WTC11 (cell line): Measurements from ENCODE around the gene SYCN.

Source experiments
- ELF4 ChIP-seq: sonication (generic); formaldehyde crosslinking; IDR thresholded peaks from 2 replicates; pipeline ENCODE4 v1.8.1; 2022; ENCODE audit warnings: low read depth, mild to moderate bottlenecking, moderate library complexity, missing genetic modification reagents
- GABPB1 ChIP-seq: sonication (generic); formaldehyde crosslinking; IDR thresholded peaks from 2 replicates; pipeline ENCODE4 v1.8.1; 2023; ENCODE audit warnings: mild to moderate bottlenecking, missing genetic modification reagents
- KAT7 ChIP-seq: sonication (generic); formaldehyde crosslinking; IDR thresholded peaks from 2 replicates; pipeline ENCODE4 v1.8.1; 2023; ENCODE audit warnings: missing genetic modification reagents, mild to moderate bottlenecking, borderline replicate concordance
- NR2C2 ChIP-seq: sonication (generic); formaldehyde crosslinking; IDR thresholded peaks from 2 replicates; pipeline ENCODE4 v1.8.0; 2022; ENCODE audit warnings: mild to moderate bottlenecking, missing genetic modification reagents
- NR3C1 ChIP-seq: sonication (generic); formaldehyde crosslinking; conservative IDR thresholded peaks from 2 replicates; pipeline ENCODE4 v1.8.1; 2023; ENCODE audit warnings: low read depth, mild to moderate bottlenecking, missing genetic modification reagents
- SP1 ChIP-seq: sonication (generic); formaldehyde crosslinking; conservative IDR thresholded peaks from 2 replicates; pipeline ENCODE4 v1.8.1; 2022; ENCODE audit warnings: missing genetic modification reagents
- TCF7 ChIP-seq: sonication (generic); formaldehyde crosslinking; IDR thresholded peaks from 2 replicates; pipeline ENCODE4 v1.8.0; 2022; ENCODE audit warnings: mild to moderate bottlenecking, low read depth, missing genetic modification reagents, moderate library complexity
- ZNF138 ChIP-seq: sonication (generic); formaldehyde crosslinking; conservative IDR thresholded peaks from 2 replicates; pipeline ENCODE4 v1.8.1; 2022; ENCODE audit warnings: mild to moderate bottlenecking, moderate library complexity, missing genetic modification reagents
- TF ChIP-seq, protein P1 (sequence below): fragments of 200-600 bp; IDR thresholded peaks from 2 replicates; pipeline ENCODE4 v1.8.0; 2022; ENCODE audit warnings: antibody characterized with exemption
- TF ChIP-seq, protein P2 (sequence below): sonication (generic); formaldehyde crosslinking; IDR thresholded peaks from 2 replicates; pipeline ENCODE4 v1.8.1; 2023; ENCODE audit warnings: mild to moderate bottlenecking, missing genetic modification reagents
- TF ChIP-seq, protein P3 (sequence below): sonication (generic); formaldehyde crosslinking; IDR thresholded peaks from 2 replicates; pipeline ENCODE4 v1.8.0; 2022; ENCODE audit warnings: mild to moderate bottlenecking, missing genetic modification reagents
- TF ChIP-seq, protein P4 (sequence below): sonication (generic); formaldehyde crosslinking; IDR thresholded peaks from 2 replicates; pipeline ENCODE4 v1.8.1; 2022; ENCODE audit warnings: missing genetic modification reagents, borderline replicate concordance
- TF ChIP-seq, protein P5 (sequence below): sonication (generic); formaldehyde crosslinking; IDR thresholded peaks from 2 replicates; pipeline ENCODE4 v1.8.1; 2023; ENCODE audit warnings: mild to moderate bottlenecking, moderate library complexity, missing genetic modification reagents
- TF ChIP-seq, protein P6 (sequence below): sonication (generic); formaldehyde crosslinking; conservative IDR thresholded peaks from 2 replicates; pipeline ENCODE4 v1.8.1; 2022; ENCODE audit warnings: mild to moderate bottlenecking, missing genetic modification reagents

DNA sequence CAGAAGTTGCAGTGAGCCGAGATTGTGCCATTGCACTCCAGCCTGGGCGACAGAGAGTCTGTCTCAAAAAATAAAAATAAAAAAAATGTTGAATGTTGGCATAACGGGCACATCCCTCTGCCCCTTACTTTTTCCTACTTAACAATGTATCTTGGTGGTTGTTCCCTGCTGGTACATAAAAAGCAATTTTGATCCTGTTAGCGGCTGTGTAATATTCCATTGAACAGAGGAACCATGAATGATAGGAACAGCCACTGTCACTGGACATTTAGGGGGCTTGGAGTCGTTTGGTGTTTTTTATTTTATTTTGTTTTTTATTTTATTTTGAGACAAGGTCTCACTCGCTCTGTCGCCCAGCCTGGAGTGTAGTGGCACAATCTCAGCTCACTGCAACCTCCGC, 17.7 kb downstream of the SYCN start:
- TF ChIP-seq, protein P1, sequence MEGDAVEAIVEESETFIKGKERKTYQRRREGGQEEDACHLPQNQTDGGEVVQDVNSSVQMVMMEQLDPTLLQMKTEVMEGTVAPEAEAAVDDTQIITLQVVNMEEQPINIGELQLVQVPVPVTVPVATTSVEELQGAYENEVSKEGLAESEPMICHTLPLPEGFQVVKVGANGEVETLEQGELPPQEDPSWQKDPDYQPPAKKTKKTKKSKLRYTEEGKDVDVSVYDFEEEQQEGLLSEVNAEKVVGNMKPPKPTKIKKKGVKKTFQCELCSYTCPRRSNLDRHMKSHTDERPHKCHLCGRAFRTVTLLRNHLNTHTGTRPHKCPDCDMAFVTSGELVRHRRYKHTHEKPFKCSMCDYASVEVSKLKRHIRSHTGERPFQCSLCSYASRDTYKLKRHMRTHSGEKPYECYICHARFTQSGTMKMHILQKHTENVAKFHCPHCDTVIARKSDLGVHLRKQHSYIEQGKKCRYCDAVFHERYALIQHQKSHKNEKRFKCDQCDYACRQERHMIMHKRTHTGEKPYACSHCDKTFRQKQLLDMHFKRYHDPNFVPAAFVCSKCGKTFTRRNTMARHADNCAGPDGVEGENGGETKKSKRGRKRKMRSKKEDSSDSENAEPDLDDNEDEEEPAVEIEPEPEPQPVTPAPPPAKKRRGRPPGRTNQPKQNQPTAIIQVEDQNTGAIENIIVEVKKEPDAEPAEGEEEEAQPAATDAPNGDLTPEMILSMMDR, result no peak
- no peak for TF ChIP-seq SP1 (CRISPR knock-in tag)
- TF ChIP-seq GABPB1 (CRISPR knock-in tag), result no peak
- TF ChIP-seq, protein P2, sequence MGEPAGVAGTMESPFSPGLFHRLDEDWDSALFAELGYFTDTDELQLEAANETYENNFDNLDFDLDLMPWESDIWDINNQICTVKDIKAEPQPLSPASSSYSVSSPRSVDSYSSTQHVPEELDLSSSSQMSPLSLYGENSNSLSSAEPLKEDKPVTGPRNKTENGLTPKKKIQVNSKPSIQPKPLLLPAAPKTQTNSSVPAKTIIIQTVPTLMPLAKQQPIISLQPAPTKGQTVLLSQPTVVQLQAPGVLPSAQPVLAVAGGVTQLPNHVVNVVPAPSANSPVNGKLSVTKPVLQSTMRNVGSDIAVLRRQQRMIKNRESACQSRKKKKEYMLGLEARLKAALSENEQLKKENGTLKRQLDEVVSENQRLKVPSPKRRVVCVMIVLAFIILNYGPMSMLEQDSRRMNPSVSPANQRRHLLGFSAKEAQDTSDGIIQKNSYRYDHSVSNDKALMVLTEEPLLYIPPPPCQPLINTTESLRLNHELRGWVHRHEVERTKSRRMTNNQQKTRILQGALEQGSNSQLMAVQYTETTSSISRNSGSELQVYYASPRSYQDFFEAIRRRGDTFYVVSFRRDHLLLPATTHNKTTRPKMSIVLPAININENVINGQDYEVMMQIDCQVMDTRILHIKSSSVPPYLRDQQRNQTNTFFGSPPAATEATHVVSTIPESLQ (CRISPR knock-in tag), result no peak
- TF ChIP-seq TCF7 (CRISPR knock-in tag), result no peak
- TF ChIP-seq, protein P3, sequence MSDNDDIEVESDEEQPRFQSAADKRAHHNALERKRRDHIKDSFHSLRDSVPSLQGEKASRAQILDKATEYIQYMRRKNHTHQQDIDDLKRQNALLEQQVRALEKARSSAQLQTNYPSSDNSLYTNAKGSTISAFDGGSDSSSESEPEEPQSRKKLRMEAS (CRISPR knock-in tag), result no peak
- no peak for TF ChIP-seq ELF4 (CRISPR knock-in tag)
- no peak for TF ChIP-seq NR2C2 (CRISPR knock-in tag)
- TF ChIP-seq, protein P4, sequence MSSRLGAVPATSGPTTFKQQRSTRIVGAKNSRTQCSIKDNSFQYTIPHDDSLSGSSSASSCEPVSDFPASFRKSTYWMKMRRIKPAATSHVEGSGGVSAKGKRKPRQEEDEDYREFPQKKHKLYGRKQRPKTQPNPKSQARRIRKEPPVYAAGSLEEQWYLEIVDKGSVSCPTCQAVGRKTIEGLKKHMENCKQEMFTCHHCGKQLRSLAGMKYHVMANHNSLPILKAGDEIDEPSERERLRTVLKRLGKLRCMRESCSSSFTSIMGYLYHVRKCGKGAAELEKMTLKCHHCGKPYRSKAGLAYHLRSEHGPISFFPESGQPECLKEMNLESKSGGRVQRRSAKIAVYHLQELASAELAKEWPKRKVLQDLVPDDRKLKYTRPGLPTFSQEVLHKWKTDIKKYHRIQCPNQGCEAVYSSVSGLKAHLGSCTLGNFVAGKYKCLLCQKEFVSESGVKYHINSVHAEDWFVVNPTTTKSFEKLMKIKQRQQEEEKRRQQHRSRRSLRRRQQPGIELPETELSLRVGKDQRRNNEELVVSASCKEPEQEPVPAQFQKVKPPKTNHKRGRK (CRISPR knock-in tag), result no peak
- TF ChIP-seq, protein P5, sequence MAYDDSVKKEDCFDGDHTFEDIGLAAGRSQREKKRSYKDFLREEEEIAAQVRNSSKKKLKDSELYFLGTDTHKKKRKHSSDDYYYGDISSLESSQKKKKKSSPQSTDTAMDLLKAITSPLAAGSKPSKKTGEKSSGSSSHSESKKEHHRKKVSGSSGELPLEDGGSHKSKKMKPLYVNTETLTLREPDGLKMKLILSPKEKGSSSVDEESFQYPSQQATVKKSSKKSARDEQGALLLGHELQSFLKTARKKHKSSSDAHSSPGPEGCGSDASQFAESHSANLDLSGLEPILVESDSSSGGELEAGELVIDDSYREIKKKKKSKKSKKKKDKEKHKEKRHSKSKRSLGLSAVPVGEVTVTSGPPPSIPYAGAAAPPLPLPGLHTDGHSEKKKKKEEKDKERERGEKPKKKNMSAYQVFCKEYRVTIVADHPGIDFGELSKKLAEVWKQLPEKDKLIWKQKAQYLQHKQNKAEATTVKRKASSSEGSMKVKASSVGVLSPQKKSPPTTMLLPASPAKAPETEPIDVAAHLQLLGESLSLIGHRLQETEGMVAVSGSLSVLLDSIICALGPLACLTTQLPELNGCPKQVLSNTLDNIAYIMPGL (CRISPR knock-in tag), result no peak
- TF ChIP-seq ZNF138 (CRISPR knock-in tag), result no peak
- TF ChIP-seq NR3C1 (CRISPR knock-in tag), result no peak
- TF ChIP-seq, protein P6, sequence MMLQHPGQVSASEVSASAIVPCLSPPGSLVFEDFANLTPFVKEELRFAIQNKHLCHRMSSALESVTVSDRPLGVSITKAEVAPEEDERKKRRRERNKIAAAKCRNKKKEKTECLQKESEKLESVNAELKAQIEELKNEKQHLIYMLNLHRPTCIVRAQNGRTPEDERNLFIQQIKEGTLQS (CRISPR knock-in tag), result no peak
- no peak for TF ChIP-seq KAT7 (CRISPR knock-in tag)
